HEK293 (cell line): ENCODE measurements around the gene TNNT3.

Experiments used
- CTCF ChIA-PET: fragments of 350-600 bp; formaldehyde crosslinking; extraction: SDS; loops from one replicate; lab custom pipeline; 2021; ENCODE audit warnings: antibody characterized with exemption; lab: Yijun Ruan, JAX
- POLR2A ChIA-PET: fragments of 300-600 bp; formaldehyde crosslinking; extraction: SDS; loops from one replicate; lab custom pipeline; 2020; ENCODE audit warnings: antibody characterized with exemption, inconsistent platforms; lab: Yijun Ruan, JAX
- H3K27ac ChIP-seq: fragments of 200-500 bp; sonication (Bioruptor generic); 2 replicates; pipeline ENCODE4 v1.5.1; 2014; ENCODE audit warnings: low read depth, low read length, control low read depth, inconsistent platforms; ENCODE audit errors: extremely low read depth
- H3K36me3 ChIP-seq, 2 experiments: fragments of 200-500 bp in 1 of 2; sonication (Bioruptor generic) in 1 of 2; 1 replicate in 1 of 2; 2 replicates in 1 of 2; pipeline ENCODE4 v1.5.1; 2014 to 2017; ENCODE audit warnings: inconsistent platforms in 2 of 2, low read length in 2 of 2; ENCODE audit not compliant: control insufficient read depth in 2 of 2, insufficient read depth in 1 of 2
- H3K4me1 ChIP-seq: fragments of 200-500 bp; sonication (Bioruptor generic); 2 replicates; pipeline ENCODE4 v1.5.1; 2014; ENCODE audit warnings: mild to moderate bottlenecking, low read length, inconsistent platforms; ENCODE audit not compliant: control insufficient read depth, insufficient read depth
- H3K4me3 ChIP-seq: 2 replicates; pipeline ENCODE4 v1.5.1; 2011; ENCODE audit warnings: low read depth, mild to moderate bottlenecking, control low read depth, low read length, moderate library complexity
- H3K9me3 ChIP-seq: fragments of 200-500 bp; sonication (Bioruptor generic); 2 replicates; pipeline ENCODE4 v1.5.1; 2014; ENCODE audit warnings: low read depth, low read length, inconsistent platforms; ENCODE audit not compliant: control insufficient read depth, insufficient read depth
- ATF2 ChIP-seq: fragments of 450-650 bp; formaldehyde crosslinking; IDR thresholded peaks from 2 replicates; pipeline ENCODE4 v1.5.1; 2016; ENCODE audit warnings: missing biosample characterization, missing genetic modification characterization, low read depth
- GLIS2 ChIP-seq: fragments of 450-650 bp; formaldehyde crosslinking; IDR thresholded peaks from 2 replicates; pipeline ENCODE4 v1.5.1; 2016; ENCODE audit warnings: missing biosample characterization, missing genetic modification characterization
- KLF7 ChIP-seq: fragments of 450-650 bp; formaldehyde crosslinking; IDR thresholded peaks from 2 replicates; pipeline ENCODE4 v1.5.1; 2016; ENCODE audit warnings: missing biosample characterization, missing genetic modification characterization, borderline replicate concordance
- OSR2 ChIP-seq: fragments of 450-650 bp; formaldehyde crosslinking; IDR thresholded peaks from 2 replicates; pipeline ENCODE4 v1.5.1; 2016; ENCODE audit warnings: missing biosample characterization, missing genetic modification characterization
- PRDM10 ChIP-seq: fragments of 450-650 bp; formaldehyde crosslinking; IDR thresholded peaks from 2 replicates; pipeline ENCODE4 v1.5.1; 2016; ENCODE audit warnings: missing biosample characterization, missing genetic modification characterization
- WT1 ChIP-seq: fragments of 450-650 bp; formaldehyde crosslinking; IDR thresholded peaks from 2 replicates; pipeline ENCODE4 v1.5.1; 2016; ENCODE audit warnings: missing biosample characterization, missing genetic modification characterization
- ZBTB17 ChIP-seq: fragments of 450-650 bp; formaldehyde crosslinking; IDR thresholded peaks from 2 replicates; pipeline ENCODE4 v1.5.1; 2016; ENCODE audit warnings: missing biosample characterization, missing genetic modification characterization
- ZFP41 ChIP-seq: fragments of 450-650 bp; formaldehyde crosslinking; IDR thresholded peaks from 2 replicates; pipeline ENCODE4 v1.5.1; 2016; ENCODE audit warnings: missing biosample characterization, missing genetic modification characterization, borderline replicate concordance
- ZNF10 ChIP-seq: fragments of 450-650 bp; formaldehyde crosslinking; IDR thresholded peaks from 2 replicates; pipeline ENCODE4 v1.5.1; 2017; ENCODE audit warnings: missing biosample characterization, missing genetic modification characterization
- ZNF114 ChIP-seq: fragments of 450-650 bp; formaldehyde crosslinking; IDR thresholded peaks from 2 replicates; pipeline ENCODE4 v1.5.0; 2017; ENCODE audit warnings: missing biosample characterization, missing genetic modification characterization
- ZNF223 ChIP-seq: fragments of 450-650 bp; formaldehyde crosslinking; IDR thresholded peaks from 2 replicates; pipeline ENCODE4 v1.5.1; 2016; ENCODE audit warnings: missing biosample characterization, missing genetic modification characterization
- ZNF248 ChIP-seq: fragments of 450-650 bp; formaldehyde crosslinking; IDR thresholded peaks from 2 replicates; pipeline ENCODE4 v1.5.1; 2017; ENCODE audit warnings: missing biosample characterization, missing genetic modification characterization
- ZNF274 ChIP-seq, 2 experiments: fragments of 200-500 bp in 1 of 2; fragments of 450-650 bp in 1 of 2; sonication (Bioruptor generic) in 1 of 2; formaldehyde crosslinking in 1 of 2; IDR thresholded peaks; 2 replicates each; pipeline versions ENCODE4 v1.5.1 to v1.6.1; 2014 to 2016; ENCODE audit warnings: borderline replicate concordance in 1 of 2, inconsistent platforms in 1 of 2, low read length in 1 of 2, missing biosample characterization in 1 of 2, missing genetic modification characterization in 1 of 2
- ZNF341 ChIP-seq: fragments of 450-650 bp; formaldehyde crosslinking; IDR thresholded peaks from 2 replicates; pipeline ENCODE4; 2016; ENCODE audit warnings: low read depth, missing biosample characterization, missing genetic modification characterization
- ZNF354C ChIP-seq: fragments of 450-650 bp; formaldehyde crosslinking; IDR thresholded peaks from 2 replicates; pipeline ENCODE4 v1.5.1; 2016; ENCODE audit warnings: missing biosample characterization, missing genetic modification characterization, low read depth, borderline replicate concordance
- ZNF366 ChIP-seq: fragments of 450-650 bp; formaldehyde crosslinking; conservative IDR thresholded peaks from 2 replicates; pipeline ENCODE4 v1.5.1; 2016; ENCODE audit warnings: missing biosample characterization, missing genetic modification characterization
- ZNF571 ChIP-seq: fragments of 450-650 bp; formaldehyde crosslinking; IDR thresholded peaks from 2 replicates; pipeline ENCODE4 v1.5.0; 2017; ENCODE audit warnings: missing biosample characterization, missing genetic modification characterization
- ZNF596 ChIP-seq: fragments of 450-650 bp; IDR thresholded peaks from 2 replicates; pipeline ENCODE4 v1.5.0; 2018; ENCODE audit warnings: missing biosample characterization, mild to moderate bottlenecking, missing genetic modification characterization, moderate library complexity
- ZNF610 ChIP-seq: fragments of 450-650 bp; formaldehyde crosslinking; IDR thresholded peaks from 2 replicates; pipeline ENCODE4 v1.5.1; 2016; ENCODE audit warnings: missing biosample characterization, missing genetic modification characterization, borderline replicate concordance
- ZNF623 ChIP-seq: fragments of 450-650 bp; formaldehyde crosslinking; IDR thresholded peaks from 2 replicates; pipeline ENCODE4 v1.5.1; 2016; ENCODE audit warnings: missing biosample characterization, missing genetic modification characterization
- ZNF664 ChIP-seq: fragments of 450-650 bp; formaldehyde crosslinking; IDR thresholded peaks from 2 replicates; pipeline ENCODE4 v1.5.1; 2016; ENCODE audit warnings: missing biosample characterization, missing genetic modification characterization
- ZNF701 ChIP-seq: fragments of 450-650 bp; formaldehyde crosslinking; IDR thresholded peaks from 2 replicates; pipeline ENCODE4 v1.5.1; 2016; ENCODE audit warnings: missing biosample characterization, missing genetic modification characterization
- ZNF747 ChIP-seq: fragments of 450-650 bp; formaldehyde crosslinking; IDR thresholded peaks from 2 replicates; pipeline ENCODE4 v1.5.1; 2016; ENCODE audit warnings: missing biosample characterization, missing genetic modification characterization
- ZNF768 ChIP-seq: fragments of 450-650 bp; formaldehyde crosslinking; IDR thresholded peaks from 2 replicates; pipeline ENCODE4 v1.5.1; 2018; ENCODE audit warnings: missing biosample characterization, mild to moderate bottlenecking, missing genetic modification characterization
- ZNF837 ChIP-seq: fragments of 450-650 bp; formaldehyde crosslinking; IDR thresholded peaks from 2 replicates; pipeline ENCODE4 v1.5.1; 2016; ENCODE audit warnings: missing biosample characterization, missing genetic modification characterization
- ZSCAN30 ChIP-seq: fragments of 450-650 bp; IDR thresholded peaks from 2 replicates; pipeline ENCODE4 v1.5.1; 2018; ENCODE audit warnings: missing biosample characterization, mild to moderate bottlenecking, missing genetic modification characterization, moderate library complexity
- ZSCAN5A ChIP-seq: fragments of 450-650 bp; formaldehyde crosslinking; IDR thresholded peaks from 2 replicates; pipeline ENCODE4 v1.5.1; 2016; ENCODE audit warnings: missing biosample characterization, missing genetic modification characterization

Gene TNNT3

GRCh38 chr11:1963864-1964263 lies 44.4 kb downstream of the TNNT3 start:
- no peaks in the 10 kb centered on the region for H3K36me3 ChIP-seq
- no peaks in the 10 kb centered on the region for H3K4me1 ChIP-seq
- H3K4me3 ChIP-seq: no peak overlapping the region
- H3K9me3 ChIP-seq: no peaks in the 10 kb centered on the region
- H3K27ac ChIP-seq: no peak overlapping the region
- ChIA-PET POLR2A (no interaction called here), CTCF (no interaction called here)
- no peak for TF ChIP-seq WT1 (tag by site-specific recombination)
- no peak for TF ChIP-seq GLIS2 (tag by site-specific recombination)
- TF ChIP-seq ZNF223 (tag by site-specific recombination): no peak
- no peak for TF ChIP-seq ZNF571 (tag by site-specific recombination)
- TF ChIP-seq ZNF341 (tag by site-specific recombination): no peak
- no peak for TF ChIP-seq ZNF664 (tag by site-specific recombination)
- TF ChIP-seq ZSCAN5A: no peak
- TF ChIP-seq ZNF768 (tag by site-specific recombination): no peak
- TF ChIP-seq OSR2: no peak

- ChIA-PET CTCF (interaction anchor here (0.7 kb wide), 1 partner anchor 187 kb away, joined by 3 read pairs; no protein-coding TSS in a partner anchor), POLR2A (no interaction called here)
- no peak overlapping the region for H3K27ac ChIP-seq
- no peaks in the 10 kb centered on the region for H3K4me1 ChIP-seq
- H3K36me3 ChIP-seq: no peaks in the 10 kb centered on the region
- H3K4me3 ChIP-seq: no peak overlapping the region
- no peaks in the 10 kb centered on the region for H3K9me3 ChIP-seq
- no peak for TF ChIP-seq ZNF354C (tag by site-specific recombination)
- TF ChIP-seq ATF2 (tag by site-specific recombination): no peak
- no peak for TF ChIP-seq ZNF701 (tag by site-specific recombination)
- TF ChIP-seq ZNF248 (tag by site-specific recombination): no peak
- TF ChIP-seq ZNF274 (IDR thresholded peaks at IDR 0.05; ENCODE audit: low read length): no peak
- no peak for TF ChIP-seq ZNF274 (tag by site-specific recombination; IDR thresholded peaks at IDR 0.05; ENCODE audit: borderline replicate concordance)
- TF ChIP-seq ZFP41 (tag by site-specific recombination): no peak
- no peak for TF ChIP-seq ZNF623 (tag by site-specific recombination)
- no peak for TF ChIP-seq ZNF747 (tag by site-specific recombination)
- TF ChIP-seq ZNF366: no peak
- no peak for TF ChIP-seq ZNF837 (tag by site-specific recombination)
- TF ChIP-seq KLF7 (tag by site-specific recombination): no peak
- no peak for TF ChIP-seq ZBTB17 (tag by site-specific recombination)
- TF ChIP-seq PRDM10: no peak
- no peak for TF ChIP-seq ZNF596 (tag by site-specific recombination)
- no peak for TF ChIP-seq ZNF610 (tag by site-specific recombination)
- no peak for TF ChIP-seq ZNF10
- TF ChIP-seq ZNF114 (tag by site-specific recombination): no peak
- TF ChIP-seq ZSCAN30 (tag by site-specific recombination): no peak
These were observed 44.8 kb downstream of the TNNT3 start for GRCh38 chr11:1964348-1964747.
